ENCODE results near the gene PDPN. TPM values are rescaled to one million over a fixed set of nuclear protein-coding genes. Genes with fewer than 3 reads are reported as not detected.

PDPN gene
- total and polyA plus RNA-seq, 2 experiments from 2014 or later, result 67.3 to 82.8 TPM

DNA sequence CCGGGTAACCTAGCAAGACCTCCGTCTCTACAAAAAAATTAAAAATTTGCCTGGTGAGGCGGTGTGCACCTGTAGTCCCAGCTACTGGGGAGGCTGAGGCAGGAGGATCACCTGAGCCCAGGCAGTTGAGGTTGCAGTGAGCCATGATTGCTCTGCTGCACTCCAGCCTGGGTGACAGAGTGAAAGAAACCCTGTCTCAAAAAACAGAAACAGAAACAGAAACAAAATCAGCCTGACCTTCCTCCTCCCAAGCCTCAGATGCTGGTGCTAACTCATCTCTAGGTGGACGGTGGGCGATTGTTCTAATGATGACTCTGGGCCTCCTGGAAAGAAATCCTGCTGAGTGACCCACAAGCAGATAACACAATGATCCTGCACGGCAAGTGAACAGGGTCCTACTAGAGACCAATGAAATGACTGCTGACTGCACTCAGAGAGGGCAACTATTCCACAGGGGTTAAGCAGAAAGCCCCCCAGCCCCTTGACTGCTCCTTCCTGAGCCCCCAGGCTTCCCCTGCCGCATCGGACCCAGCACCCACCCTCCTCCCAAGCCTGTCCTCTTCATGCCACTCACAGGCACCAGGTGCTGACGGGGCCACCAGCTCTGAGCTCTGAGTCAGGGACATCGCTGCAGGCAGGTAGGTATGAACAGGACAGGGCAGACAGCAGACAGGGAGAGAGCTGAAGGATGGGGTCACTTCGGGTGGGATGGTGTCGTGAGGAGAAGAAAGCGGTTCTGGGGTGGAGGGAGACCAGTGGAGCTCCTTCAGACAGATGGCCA, 42.0 kb upstream of the PDPN start:
- ATAC-seq (no peak), DNase-seq (ENCODE audit: low spot score) (no peak)
- Histone ChIP-seq H3K4me2 (no peak overlapping the region), H3F3A (replicated peaks; ENCODE audit: low read depth) (no peaks in the 10 kb centered on the region), H3K36me3 (ENCODE audit: insufficient read depth) (no peaks in the 10 kb centered on the region; the same call in 1 of the 2 replicates), H3K4me1 (ENCODE audit: insufficient read depth) (no peaks in the 10 kb centered on the region), H3K9me2 (ENCODE audit: insufficient read depth) (no peaks in the 10 kb centered on the region), H4K20me1 (replicated peaks; ENCODE audit: insufficient read depth) (no peaks in the 10 kb centered on the region), H3K27me3 (ENCODE audit: insufficient read depth) (no peaks in the 10 kb centered on the region), H3K79me2 (replicated peaks; ENCODE audit: insufficient read depth) (no peaks in the 10 kb centered on the region), H2AFZ (peak overlapping the region; percentile 38; the same call in 1 of the 2 replicates), H3K4me3 (no peak overlapping the region), H3K27ac (ENCODE audit: low read depth) (no peak overlapping the region)
- Mint-ChIP-seq H3K9me3 (no peaks in the 10 kb centered on the region), H3K4me1 (peaks cover 6% of the 10 kb centered on the region; the same call in 2 of the 3 replicates), H3K27ac (no peak overlapping the region), H3K4me3 (no peak overlapping the region), H3K36me3 (ENCODE audit: low read depth) (no peaks in the 10 kb centered on the region), H3K27me3 (ENCODE audit: insufficient read depth, low read depth, poor library complexity) (peaks cover 2% of the 10 kb centered on the region)
- TF ChIP-seq ZNF331 (CRISPR knock-in tag; IDR thresholded peaks at IDR 0.05; ENCODE audit: low read depth), result no peak
- TF ChIP-seq, protein P1, sequence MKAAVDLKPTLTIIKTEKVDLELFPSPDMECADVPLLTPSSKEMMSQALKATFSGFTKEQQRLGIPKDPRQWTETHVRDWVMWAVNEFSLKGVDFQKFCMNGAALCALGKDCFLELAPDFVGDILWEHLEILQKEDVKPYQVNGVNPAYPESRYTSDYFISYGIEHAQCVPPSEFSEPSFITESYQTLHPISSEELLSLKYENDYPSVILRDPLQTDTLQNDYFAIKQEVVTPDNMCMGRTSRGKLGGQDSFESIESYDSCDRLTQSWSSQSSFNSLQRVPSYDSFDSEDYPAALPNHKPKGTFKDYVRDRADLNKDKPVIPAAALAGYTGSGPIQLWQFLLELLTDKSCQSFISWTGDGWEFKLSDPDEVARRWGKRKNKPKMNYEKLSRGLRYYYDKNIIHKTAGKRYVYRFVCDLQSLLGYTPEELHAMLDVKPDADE (IDR thresholded peaks at IDR 0.05), result no peak
- no peak for TF ChIP-seq STAT1 (IDR thresholded peaks at IDR 0.05; ENCODE audit: unreplicated experiment)
- no peak for TF ChIP-seq CREB1 (CRISPR knock-in tag; IDR thresholded peaks at IDR 0.05; ENCODE audit: low read depth)
- no peak for TF ChIP-seq NANOG (IDR thresholded peaks at IDR 0.05; ENCODE audit: borderline replicate concordance)
- TF ChIP-seq, protein P2, sequence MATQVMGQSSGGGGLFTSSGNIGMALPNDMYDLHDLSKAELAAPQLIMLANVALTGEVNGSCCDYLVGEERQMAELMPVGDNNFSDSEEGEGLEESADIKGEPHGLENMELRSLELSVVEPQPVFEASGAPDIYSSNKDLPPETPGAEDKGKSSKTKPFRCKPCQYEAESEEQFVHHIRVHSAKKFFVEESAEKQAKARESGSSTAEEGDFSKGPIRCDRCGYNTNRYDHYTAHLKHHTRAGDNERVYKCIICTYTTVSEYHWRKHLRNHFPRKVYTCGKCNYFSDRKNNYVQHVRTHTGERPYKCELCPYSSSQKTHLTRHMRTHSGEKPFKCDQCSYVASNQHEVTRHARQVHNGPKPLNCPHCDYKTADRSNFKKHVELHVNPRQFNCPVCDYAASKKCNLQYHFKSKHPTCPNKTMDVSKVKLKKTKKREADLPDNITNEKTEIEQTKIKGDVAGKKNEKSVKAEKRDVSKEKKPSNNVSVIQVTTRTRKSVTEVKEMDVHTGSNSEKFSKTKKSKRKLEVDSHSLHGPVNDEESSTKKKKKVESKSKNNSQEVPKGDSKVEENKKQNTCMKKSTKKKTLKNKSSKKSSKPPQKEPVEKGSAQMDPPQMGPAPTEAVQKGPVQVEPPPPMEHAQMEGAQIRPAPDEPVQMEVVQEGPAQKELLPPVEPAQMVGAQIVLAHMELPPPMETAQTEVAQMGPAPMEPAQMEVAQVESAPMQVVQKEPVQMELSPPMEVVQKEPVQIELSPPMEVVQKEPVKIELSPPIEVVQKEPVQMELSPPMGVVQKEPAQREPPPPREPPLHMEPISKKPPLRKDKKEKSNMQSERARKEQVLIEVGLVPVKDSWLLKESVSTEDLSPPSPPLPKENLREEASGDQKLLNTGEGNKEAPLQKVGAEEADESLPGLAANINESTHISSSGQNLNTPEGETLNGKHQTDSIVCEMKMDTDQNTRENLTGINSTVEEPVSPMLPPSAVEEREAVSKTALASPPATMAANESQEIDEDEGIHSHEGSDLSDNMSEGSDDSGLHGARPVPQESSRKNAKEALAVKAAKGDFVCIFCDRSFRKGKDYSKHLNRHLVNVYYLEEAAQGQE (IDR thresholded peaks at IDR 0.05; ENCODE audit: unreplicated experiment), result no peak
- TF ChIP-seq POLR2AphosphoS5 (IDR thresholded peaks at IDR 0.05; ENCODE audit: low read depth), result no peak
- no peak for TF ChIP-seq EZH2 (IDR thresholded peaks at IDR 0.05; ENCODE audit: low read depth, unreplicated experiment)
- no peak for TF ChIP-seq EZH2phosphoT487 (IDR thresholded peaks at IDR 0.05; ENCODE audit: unreplicated experiment)
- TF ChIP-seq, protein P3, sequence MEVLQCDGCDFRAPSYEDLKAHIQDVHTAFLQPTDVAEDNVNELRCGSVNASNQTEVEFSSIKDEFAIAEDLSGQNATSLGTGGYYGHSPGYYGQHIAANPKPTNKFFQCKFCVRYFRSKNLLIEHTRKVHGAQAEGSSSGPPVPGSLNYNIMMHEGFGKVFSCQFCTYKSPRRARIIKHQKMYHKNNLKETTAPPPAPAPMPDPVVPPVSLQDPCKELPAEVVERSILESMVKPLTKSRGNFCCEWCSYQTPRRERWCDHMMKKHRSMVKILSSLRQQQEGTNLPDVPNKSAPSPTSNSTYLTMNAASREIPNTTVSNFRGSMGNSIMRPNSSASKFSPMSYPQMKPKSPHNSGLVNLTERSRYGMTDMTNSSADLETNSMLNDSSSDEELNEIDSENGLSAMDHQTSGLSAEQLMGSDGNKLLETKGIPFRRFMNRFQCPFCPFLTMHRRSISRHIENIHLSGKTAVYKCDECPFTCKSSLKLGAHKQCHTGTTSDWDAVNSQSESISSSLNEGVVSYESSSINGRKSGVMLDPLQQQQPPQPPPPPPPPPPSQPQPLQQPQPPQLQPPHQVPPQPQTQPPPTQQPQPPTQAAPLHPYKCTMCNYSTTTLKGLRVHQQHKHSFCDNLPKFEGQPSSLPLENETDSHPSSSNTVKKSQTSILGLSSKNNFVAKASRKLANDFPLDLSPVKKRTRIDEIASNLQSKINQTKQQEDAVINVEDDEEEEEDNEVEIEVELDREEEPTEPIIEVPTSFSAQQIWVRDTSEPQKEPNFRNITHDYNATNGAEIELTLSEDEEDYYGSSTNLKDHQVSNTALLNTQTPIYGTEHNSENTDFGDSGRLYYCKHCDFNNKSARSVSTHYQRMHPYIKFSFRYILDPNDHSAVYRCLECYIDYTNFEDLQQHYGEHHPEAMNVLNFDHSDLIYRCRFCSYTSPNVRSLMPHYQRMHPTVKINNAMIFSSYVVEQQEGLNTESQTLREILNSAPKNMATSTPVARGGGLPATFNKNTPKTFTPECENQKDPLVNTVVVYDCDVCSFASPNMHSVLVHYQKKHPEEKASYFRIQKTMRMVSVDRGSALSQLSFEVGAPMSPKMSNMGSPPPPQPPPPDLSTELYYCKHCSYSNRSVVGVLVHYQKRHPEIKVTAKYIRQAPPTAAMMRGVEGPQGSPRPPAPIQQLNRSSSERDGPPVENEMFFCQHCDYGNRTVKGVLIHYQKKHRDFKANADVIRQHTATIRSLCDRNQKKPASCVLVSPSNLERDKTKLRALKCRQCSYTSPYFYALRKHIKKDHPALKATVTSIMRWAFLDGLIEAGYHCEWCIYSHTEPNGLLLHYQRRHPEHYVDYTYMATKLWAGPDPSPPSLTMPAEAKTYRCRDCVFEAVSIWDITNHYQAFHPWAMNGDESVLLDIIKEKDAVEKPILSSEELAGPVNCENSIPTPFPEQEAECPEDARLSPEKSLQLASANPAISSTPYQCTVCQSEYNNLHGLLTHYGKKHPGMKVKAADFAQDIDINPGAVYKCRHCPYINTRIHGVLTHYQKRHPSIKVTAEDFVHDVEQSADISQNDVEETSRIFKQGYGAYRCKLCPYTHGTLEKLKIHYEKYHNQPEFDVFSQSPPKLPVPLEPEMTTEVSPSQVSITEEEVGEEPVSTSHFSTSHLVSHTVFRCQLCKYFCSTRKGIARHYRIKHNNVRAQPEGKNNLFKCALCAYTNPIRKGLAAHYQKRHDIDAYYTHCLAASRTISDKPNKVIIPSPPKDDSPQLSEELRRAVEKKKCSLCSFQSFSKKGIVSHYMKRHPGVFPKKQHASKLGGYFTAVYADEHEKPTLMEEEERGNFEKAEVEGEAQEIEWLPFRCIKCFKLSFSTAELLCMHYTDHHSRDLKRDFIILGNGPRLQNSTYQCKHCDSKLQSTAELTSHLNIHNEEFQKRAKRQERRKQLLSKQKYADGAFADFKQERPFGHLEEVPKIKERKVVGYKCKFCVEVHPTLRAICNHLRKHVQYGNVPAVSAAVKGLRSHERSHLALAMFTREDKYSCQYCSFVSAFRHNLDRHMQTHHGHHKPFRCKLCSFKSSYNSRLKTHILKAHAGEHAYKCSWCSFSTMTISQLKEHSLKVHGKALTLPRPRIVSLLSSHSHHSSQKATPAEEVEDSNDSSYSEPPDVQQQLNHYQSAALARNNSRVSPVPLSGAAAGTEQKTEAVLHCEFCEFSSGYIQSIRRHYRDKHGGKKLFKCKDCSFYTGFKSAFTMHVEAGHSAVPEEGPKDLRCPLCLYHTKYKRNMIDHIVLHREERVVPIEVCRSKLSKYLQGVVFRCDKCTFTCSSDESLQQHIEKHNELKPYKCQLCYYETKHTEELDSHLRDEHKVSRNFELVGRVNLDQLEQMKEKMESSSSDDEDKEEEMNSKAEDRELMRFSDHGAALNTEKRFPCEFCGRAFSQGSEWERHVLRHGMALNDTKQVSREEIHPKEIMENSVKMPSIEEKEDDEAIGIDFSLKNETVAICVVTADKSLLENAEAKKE (CRISPR knock-in tag; IDR thresholded peaks at IDR 0.05), result no peak
- TF ChIP-seq, protein P4, sequence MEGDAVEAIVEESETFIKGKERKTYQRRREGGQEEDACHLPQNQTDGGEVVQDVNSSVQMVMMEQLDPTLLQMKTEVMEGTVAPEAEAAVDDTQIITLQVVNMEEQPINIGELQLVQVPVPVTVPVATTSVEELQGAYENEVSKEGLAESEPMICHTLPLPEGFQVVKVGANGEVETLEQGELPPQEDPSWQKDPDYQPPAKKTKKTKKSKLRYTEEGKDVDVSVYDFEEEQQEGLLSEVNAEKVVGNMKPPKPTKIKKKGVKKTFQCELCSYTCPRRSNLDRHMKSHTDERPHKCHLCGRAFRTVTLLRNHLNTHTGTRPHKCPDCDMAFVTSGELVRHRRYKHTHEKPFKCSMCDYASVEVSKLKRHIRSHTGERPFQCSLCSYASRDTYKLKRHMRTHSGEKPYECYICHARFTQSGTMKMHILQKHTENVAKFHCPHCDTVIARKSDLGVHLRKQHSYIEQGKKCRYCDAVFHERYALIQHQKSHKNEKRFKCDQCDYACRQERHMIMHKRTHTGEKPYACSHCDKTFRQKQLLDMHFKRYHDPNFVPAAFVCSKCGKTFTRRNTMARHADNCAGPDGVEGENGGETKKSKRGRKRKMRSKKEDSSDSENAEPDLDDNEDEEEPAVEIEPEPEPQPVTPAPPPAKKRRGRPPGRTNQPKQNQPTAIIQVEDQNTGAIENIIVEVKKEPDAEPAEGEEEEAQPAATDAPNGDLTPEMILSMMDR (conservative IDR thresholded peaks at IDR 0.05; ENCODE audit: low read depth in 2 of 2), result no peak
- TF ChIP-seq ZNF114 (CRISPR knock-in tag; IDR thresholded peaks at IDR 0.05), result no peak
- no peak for TF ChIP-seq JUNB (IDR thresholded peaks at IDR 0.05; ENCODE audit: unreplicated experiment)

Measured in GM23338 (cell line).